ENCODE measurements around the gene PHF13.
"Not testable (repeated sequence)": the region's sequence is repeated elsewhere in the genome, so short reads cannot be mapped to it uniquely, and the experiment has no call there.

PHF13 gene

DNA sequence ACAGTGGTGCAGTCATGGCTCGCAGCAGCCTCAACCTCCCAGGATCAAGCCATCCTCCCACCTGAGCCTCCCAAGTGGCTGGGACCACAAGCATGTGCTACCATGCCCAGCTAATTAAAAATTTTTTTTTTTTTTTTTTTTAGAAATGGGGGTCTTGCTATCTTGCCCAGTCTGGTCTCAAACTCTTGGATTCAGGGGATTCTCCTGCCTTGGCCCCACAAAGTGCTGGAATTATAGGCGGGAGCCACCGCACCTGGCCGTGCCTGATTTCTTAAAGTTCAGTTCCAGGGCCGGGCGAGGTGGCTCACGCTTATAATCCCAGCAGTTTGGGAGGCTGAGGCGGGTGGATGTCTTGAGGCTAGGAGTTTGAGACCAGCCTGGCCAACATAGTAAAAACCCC is 17.5 kb downstream of the PHF13 start:
- no peak for DNase-seq

DNA sequence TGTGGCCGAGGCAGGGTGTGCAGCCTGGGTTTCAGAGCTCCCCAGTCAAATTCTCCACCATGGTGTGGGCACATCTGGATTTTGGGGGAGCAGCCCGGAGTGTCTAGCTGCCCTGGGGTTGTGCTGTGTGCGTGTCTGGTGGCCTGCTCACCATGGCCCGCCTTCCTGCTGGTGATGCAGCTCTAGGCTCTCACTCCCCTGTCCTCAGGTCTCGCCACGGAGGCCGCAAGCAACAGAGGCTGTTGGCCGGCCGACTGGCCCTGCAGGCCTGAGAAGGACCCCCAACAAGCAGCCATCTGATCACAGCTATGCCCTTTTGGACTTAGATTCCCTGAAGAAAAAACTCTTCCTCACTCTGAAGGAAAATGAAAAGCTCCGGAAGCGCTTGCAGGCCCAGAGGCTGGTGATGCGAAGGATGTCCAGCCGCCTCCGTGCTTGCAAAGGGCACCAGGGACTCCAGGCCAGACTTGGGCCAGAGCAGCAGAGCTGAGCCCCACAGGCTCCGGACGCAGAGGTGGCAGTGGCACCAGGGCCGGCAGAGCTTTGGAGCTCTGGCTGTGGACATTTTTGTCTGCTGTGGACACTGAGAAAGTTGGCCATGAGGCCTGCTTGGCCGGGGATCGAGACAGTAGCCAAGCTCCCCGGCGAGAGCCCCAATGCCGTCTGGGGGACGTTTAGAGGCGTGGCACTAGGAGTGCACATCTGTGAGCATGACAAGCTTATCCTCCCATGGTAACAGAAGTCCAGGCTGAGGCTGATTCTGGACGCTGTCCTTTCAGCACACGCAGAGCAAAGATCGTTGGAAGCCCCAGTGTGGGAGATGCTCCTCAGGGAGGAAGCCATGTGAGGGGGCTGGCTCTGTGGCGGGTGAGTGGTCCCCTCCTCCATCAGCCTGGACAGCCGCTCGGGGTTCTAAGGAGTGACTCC is 19.3 kb downstream of the PHF13 start:
- DNase-seq: no peak

DNA sequence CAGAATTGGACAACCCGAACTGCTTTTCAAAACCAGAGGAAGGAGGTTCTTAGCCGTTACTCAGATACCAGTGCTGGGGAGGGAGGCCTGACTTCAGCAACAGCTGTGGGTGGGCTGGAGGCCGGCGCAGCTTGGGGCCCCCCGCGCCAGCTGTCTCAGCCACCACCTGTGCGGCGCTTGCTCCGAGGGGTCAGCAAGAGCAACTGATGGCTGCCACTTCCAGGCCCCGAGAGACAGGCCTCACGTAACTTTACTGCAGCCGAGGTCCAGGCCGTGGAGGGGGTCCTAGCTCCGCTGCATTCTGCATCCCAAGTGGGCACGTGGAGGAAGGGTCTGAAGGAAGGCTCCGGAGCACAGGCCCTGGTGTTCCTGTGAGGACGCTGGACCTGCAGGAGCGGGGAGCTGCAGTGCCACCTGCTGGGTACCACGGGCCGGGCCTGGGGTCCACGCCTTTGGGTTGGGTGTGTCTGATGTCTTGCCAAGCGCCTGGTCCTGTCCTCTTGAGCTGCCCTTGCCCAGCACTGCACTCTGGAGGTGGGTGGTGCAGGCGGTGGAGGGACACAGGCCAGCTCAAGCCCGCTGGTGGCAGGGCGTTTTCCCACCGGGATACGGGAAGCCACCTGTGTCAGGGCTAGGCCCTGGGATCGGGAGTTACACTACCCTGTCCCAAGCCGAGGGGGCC is 21.0 kb downstream of the PHF13 start:
- DNase-seq: no peak

DNA sequence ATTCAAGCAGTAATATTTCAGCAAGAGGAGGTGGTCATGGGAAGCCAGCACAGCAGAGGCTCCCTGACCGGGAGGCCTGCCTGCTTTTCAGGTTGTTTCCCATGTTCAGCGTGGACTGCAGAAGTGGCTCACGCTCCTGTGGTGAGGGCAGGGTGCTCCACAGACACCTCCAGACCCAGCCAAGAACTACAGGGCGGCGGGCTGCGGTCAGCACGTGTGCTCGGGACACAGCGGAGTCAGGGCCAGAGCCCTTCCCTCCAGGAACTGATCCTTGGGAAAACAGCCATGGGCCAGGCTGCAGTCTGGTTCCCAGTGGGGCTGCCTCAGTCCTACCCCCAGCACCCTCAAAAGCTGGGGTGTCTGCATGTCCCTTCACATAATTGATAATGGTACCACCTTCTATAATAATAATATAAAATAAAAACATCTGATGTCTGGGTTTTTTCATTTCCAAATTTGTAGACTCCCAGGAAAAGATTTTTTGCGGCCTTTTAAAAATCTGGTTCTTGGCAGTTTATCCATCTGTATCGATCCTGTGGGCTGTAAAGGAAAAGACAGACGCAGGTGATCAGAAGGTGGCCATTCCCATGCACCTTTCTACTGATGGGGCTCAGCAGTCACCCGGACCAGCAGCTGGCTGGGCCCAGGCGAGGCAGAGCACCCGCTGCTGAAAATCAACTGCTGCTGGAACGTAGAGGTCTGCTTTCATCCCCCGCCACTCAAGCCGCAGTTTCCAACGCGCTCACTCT is 21.8 kb downstream of the PHF13 start:
- DNase-seq: no peak

DNA sequence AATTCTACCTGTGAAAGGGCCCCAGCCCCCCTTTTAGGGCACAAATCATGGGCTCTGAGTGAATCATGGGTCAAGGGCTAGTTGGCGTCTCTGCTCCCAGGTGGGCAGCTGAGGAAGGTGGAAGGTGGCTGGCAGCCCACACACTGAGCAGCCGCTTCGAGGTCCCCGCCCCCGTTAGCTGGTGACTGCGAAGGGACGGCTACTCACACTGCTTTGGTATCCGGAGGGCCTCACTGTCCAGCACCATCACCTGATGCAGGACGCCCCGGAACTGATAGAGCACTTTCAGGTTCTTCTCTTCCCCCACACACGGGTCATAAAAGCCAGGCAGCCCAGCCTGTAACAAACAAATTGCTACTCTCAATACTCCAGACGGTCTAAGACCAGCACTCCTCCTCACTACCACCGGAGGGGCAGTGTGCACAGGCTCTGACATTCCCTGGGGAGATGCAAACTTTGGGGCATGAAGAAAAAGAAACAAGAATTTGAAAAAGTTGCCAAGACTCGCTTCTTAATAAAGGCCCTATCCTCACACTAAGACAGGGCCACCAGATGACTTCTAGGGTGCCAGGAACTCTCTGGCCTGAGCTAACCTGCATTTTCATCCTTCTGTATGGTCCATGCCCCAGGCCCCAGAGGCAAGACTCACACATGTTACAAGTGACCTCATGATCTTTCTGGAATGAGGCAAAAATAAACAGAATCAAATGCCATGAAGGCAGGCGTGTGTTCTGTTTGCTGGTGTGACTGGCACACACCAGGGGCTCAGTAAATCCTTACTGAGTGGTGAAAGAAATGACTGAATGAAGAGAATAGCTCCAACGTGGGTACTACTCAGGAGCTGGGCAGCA is 22.6 kb downstream of the PHF13 start:
- no peak for DNase-seq

DNA sequence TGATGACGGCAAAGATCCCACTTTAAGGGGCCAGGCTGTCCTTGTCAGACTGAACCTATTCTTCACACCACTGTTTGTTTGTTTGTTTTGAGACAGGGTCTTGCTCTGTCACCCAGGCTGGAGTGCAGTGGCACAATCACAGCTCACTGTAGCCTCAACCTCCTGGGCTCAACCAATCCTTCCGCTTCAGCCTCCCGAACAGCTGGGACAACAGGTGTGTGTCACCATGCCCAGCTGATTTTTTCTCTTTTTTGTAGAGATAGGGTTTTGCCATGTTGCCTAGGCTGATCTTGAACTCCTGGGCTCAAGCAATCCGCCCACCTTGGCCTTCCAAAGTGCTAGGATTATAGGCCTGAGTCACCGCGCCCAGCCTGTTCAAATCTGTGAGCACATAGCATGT is 23.2 kb downstream of the PHF13 start:
- not testable (repeated sequence) for DNase-seq

DNA sequence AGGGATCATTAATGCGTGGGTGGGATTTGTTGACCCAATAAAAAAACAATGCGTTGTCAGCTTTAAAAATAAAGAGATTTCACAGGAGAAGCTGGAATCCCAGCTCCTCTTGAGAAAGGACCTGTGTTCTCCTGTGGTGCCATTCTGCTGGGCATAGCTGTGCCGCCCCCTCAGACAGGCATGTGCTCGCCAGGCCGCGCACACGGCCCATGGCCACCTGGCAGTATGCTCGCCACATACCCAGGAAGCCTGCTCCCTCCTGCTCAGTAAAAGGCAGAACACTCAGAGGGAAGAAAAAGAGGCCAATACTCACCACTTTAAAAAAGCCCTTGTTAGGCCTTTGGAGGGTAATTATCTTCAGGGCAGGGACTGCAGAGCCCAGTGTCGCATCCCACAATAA is 24.2 kb downstream of the PHF13 start:
- no peak for DNase-seq

DNA sequence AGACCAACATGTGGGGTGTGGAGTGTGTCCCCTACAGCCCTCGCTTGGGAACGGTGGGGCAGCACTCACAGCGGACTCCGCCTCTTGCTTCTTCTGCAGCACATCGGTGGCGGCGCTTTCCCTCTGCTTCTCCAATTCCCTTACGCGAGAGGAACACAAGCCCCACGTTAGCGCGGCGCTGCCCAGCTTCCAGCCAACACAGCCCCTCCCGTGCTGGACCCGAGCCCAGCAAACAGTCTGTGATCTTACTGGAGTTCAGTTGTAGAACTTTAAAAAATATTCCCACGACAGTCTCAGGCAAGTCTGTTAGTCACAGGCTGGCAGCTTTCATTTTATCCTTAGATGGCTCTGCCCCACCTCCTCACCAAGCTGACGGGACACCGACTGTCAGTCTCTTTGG is 24.7 kb downstream of the PHF13 start:
- no peak for DNase-seq

DNA sequence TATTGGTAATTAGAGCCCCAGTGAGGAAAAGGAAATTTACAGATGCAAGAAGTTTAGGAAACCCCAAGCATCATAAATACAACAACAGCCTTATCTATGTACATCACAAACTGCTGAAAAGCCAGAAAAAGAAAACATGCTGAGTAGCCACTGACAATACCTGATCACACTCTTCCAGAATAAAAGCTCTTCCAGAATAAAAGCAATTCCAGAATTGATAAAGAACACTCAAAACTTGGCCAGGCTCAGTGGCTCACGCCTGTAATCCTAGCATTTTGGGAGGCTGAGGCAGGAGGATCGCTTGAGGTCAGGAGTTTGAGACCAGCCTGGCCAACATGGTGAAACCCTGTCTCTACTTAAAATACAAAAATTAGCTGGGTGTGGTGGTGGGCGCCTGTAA is 27.3 kb downstream of the PHF13 start:
- not testable (repeated sequence) for DNase-seq

DNA sequence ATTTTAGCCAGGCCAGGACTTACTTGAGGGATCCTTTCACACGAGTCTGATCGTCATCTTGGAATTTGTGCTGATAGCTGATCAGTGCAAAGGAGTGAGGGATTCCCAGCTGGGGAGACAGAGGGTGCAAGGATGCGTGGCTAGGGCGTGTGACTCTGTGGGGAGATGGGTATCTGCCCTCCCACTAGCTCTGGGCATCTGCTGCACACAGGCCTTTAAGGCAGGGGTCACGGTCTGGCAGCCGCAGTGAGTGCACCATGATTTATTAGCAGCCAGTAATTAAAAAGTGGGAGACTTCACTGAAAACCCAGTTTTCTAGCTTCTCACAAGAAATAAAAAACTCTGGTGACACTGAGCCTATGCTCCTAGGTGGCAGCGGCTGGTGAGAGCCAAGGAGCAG is 31.5 kb downstream of the PHF13 start:
- no peak for DNase-seq

DNA sequence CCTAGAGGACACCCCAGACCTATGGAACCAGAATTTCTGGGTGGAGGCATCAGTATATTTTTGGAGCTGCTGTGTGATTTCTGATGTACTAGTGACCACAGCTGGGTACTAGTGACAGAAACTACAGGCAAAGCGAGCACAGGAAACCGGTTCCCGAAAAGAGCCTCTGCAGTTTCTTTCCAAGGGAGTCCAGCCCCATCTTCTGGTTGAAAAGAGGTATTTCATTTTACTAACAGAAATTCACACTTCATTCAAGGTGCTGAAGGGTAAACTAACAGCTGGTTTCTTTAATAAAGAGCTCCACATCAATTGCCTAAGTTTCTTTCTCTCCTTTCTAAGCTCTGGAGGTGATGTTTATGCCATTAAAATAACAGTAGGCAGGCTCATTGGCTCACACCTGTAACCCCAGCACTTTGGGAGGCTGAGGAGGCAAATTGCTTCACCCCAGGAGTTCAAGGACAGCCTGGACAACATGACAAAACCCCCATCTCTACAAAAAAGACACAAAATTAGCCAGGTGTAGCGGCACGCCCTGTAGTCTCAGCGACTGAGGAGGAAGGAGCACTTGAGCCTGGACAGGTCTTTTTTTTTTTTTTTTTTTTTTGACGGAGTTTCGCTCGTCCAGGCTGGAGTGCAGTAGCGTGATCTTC is 33.1 kb downstream of the PHF13 start:
- no peak for DNase-seq

DNA sequence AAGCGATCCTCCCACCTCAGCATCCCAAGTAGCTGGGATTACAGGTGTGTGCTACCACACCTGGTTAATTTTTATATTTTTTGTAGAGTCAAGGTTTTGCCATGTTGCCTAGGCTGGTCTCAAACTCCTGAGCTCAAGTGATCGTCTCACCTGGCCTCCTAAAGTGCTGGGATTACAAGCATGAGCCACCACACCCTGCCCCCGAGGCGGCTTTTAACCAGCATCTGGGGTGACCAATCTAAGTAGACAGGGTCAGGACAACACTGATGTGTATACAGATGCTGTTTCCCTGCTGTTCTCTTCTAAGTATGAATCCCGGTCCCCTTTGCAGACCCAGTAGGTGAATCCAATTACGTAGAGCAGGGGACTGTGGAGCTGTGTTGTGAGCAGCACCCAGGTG is 35.0 kb downstream of the PHF13 start:
- DNase-seq: no peak

DNA sequence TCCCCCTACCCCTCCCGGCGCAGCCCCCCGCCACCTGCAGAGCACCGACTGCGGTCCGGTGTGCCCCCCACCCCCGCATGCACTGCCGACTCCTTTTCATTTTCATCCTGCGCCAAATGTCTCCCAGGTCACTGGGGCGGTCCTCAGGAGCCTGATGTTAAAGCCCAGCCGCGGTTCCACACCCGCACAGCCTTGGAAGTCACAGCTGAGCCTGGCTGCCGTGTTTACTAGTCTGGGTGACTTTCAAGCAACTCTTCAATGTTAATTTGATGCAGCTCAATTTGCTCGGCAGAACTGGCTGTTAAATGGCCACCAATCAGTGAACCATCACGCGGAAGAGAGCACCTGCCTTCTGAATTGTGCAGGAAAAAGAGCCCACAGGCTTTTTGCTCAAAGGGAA is 38.4 kb downstream of the PHF13 start:
- DNase-seq: no peak

DNA sequence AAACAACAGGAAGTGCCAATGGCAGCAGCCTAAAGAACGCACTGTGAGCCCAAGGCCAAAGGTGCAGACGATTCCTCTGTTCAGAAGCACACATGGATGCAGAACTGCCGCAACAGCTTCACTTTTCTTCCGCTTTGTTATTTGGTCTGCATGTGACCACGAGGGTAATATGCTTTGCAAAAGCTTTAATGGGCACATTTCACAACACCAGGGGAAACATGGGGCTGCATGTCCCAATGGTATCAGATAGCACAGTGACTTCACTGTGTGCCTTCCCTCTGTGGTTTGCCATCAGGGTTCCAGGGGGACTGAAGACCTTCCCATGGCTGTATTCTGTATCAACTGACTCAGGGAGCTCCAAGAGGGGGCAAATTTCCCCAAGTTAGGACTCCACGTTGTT is 39.5 kb downstream of the PHF13 start:
- no peak for DNase-seq

DNA sequence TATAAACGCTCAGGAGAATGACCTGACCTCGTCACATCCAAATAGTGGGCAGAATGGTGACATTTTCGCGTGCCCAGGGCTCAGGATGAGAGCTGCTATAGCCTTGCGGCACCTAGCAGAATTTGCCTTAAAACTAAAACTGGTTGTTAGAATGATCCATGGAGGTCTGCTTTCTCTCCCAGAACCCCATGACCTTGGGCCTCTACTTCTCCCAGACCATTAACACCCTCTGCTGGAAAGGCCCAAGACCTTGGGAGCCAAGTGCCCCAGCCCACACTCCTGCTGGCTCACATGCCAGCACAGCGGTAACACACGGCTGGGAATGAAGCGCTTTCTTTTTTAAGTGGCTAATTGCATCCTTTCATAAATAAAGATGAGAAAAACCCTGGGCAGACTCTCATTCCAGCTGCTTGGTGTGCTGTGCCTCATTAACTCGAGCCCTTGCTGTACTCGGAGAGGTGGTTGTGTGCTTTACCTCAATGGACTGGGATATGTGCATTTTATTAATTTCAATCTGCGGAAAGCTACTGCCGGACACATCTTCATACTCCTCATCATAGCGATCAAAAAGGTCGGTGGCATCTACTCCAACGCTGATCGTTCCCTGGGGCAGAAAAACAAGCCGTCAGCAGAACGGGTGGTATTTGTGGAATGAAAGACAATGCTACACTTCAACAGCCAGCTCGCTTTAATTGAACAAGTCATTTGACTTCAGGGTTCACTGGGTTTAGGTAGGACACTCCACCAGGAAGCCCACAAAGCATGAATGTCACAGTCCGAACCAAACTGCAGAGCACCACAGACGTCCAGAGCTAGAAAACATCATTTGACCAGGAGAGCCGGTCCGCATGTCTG is 40.1 kb downstream of the PHF13 start:
- no peak for DNase-seq

DNA sequence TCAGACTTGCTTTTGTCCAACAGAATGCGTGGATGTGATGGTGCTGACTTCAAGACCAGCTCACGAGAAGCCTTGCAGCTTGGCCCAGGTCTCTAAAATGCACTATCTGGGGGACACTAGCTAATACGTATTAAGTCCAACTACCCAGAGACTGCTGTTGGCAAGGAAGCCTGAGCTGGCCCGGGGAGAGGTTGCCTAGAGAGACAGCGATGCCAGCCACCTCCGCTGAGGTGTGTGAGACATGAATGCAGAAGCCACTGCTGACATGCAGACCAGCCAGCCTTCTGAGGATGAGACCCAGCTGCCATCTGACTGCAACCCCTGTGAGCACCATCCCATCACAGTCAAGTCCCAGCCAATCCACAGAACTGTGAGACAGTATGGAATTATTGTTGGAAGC is 43.6 kb downstream of the PHF13 start:
- no peak for DNase-seq

DNA sequence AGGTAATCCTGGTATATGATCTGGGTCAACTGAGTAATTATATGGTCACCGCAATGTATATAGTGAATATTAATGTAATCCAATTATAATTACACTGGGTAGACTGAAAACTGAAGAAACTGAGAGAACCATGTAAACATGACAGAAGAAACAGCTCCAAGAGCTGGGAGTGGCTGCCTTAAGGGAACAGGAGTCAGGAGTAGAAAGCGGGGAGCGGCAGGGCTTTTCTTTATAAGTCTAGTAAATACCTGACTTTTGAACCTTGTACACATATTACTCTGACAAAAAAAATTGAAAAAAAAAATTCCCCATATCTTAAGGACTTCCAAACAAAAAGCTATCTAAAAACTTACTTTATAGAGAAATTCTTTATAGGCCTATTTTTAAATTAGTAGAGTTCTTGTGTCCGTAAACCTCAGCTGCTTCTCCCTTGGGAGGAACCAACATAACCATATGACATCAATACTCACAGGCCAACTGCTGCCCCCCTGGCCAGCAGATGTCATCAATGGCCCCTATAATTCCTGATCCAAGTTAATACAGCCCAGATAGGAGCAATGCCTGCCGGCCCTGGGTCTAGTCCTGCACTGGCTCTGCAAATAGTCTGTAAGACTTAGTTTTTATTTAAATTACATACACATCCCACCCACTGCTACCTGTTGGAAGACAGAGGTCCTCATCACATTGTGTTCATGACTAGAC is 45.0 kb downstream of the PHF13 start:
- no peak for DNase-seq

DNA sequence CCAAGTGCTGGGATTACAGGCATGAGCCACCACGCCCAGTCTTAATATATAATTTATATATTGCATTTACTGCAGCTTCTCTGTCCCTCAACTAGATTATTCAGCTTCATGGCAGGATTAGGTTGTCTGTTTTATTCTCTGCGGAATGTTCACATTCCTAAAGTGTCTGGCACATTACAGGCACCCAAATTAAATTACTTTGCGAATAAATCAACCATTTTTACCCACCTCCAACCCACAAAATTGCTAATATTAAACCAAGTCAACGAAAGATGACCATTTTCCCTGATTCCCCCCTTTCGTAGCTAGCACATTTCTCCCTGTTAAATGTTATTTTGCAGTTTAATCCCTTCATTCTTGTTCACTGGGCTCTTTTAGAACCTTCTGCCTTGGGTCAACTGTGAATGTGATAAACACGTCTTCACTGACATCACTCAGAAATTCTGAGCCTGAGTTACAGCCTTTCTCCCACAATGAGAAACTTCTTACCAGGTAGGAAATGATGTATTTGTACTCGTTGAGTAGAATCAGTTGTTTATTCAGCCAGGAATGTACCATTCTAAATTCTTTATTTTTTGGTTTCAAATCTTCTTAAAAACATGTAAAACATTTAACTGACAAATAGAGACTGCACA is 47.0 kb downstream of the PHF13 start:
- no peak for DNase-seq

DNA sequence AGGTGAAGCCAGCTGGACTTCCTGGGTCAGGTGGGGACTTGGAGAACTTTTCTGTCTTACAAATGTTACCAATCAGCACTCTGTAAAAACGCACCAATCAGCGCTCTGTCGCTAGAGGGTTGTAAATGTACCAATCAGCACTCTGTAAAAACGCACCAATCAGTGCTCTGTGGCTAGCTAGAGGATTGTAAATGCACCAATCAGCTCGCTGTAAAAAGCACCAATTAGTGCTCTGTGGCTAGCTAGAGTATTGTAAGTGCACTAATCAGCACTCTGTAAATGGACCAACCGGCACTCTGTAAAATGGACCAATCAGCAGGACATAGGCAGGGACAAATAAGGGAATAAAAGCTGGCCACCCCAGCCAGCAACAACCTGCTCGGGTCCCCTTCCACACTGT is 48.9 kb downstream of the PHF13 start:
- DNase-seq: not testable (repeated sequence)

DNA sequence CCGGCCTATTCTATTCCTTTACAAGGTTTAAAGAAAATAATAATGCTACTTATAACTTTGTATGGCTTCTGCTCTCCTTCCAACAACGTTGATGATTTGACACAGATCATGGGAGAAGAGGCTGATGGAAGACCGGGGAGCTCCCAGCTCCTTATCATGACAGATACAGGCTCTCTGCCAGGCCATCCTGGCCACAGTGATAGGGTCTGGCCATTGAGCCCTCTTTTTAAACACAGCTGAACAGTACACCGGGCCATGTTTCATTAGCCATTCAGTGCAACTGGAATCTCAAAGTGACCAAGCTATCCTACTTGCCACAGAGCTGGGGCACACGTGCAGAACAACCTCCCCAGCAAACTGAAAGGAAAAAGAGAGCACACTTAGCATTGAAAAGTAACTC is 53.2 kb downstream of the PHF13 start:
- DNase-seq: no peak

Data from GDM1 (cell line).